K562 (cell line): ENCODE results near the gene SMIM35. TPM values are rescaled to one million over a fixed set of nuclear protein-coding genes. Genes with fewer than 3 reads are reported as not detected.

Experiments
- CBX8 ChIP-seq: fragments of 200-600 bp; sonication (generic); IDR thresholded peaks from 2 replicates; pipeline ENCODE4 v1.6.1; 2012; ENCODE audit warnings: borderline replicate concordance, mixed run types, low read depth, mild to moderate bottlenecking, moderate library complexity, mixed read lengths, low read length, control low read depth, inconsistent platforms; ENCODE audit not compliant: poor library complexity, severe bottlenecking; ENCODE audit errors: extremely low read depth
- CREBBP ChIP-seq: IDR thresholded peaks from one replicate; pipeline ENCODE4 v1.6.1; 2012; ENCODE audit warnings: low read depth, mild to moderate bottlenecking, control low read depth, inconsistent platforms, low read length
- CREM ChIP-seq: IDR thresholded peaks from 2 replicates; pipeline ENCODE4 v1.6.1; 2014; ENCODE audit warnings: antibody characterized with exemption, low read depth
- E2F3 ChIP-seq: fragments of 250-450 bp; sonication (Bioruptor Pico); IDR thresholded peaks from 2 replicates; pipeline ENCODE4 v1.4.0; 2020; ENCODE audit warnings: mild to moderate bottlenecking
- ERF ChIP-seq: fragments of 450-650 bp; formaldehyde crosslinking; IDR thresholded peaks from 2 replicates; pipeline ENCODE4 v1.4.0; 2020; ENCODE audit warnings: mild to moderate bottlenecking, mixed read lengths
- HDAC6 ChIP-seq: IDR thresholded peaks from 2 replicates; pipeline ENCODE4 v1.6.1; 2012; ENCODE audit warnings: low read depth, mild to moderate bottlenecking, control low read depth, inconsistent platforms, low read length, moderate library complexity
- L3MBTL2 ChIP-seq: fragments of 450-650 bp; IDR thresholded peaks from 2 replicates; pipeline ENCODE4 v1.6.1; 2016; ENCODE audit warnings: mild to moderate bottlenecking, moderate library complexity
- NFYB ChIP-seq: IDR thresholded peaks from 2 replicates; pipeline ENCODE4 v1.6.1; 2011; ENCODE audit warnings: mild to moderate bottlenecking, moderate library complexity; ENCODE audit not compliant: insufficient read length; ENCODE audit errors: extremely low read depth
- POLR3A ChIP-seq: IDR thresholded peaks from 2 replicates; pipeline ENCODE4 v1.6.1; 2011; ENCODE audit warnings: borderline replicate concordance, mild to moderate bottlenecking, moderate library complexity; ENCODE audit not compliant: insufficient read length, insufficient read depth; ENCODE audit errors: extremely low read depth
- SMAD4 ChIP-seq: fragments of 250-450 bp; sonication (Bioruptor Pico); conservative IDR thresholded peaks from 2 replicates; pipeline ENCODE4 v1.8.0; 2021; ENCODE audit warnings: inconsistent platforms, mild to moderate bottlenecking, moderate library complexity
- STAT5A ChIP-seq: IDR thresholded peaks from 2 replicates; pipeline ENCODE4 v1.6.1; 2012; ENCODE audit warnings: low read length, inconsistent platforms, borderline replicate concordance
- TRIM28 ChIP-seq: fragments of 450-650 bp; IDR thresholded peaks from 2 replicates; pipeline ENCODE4 v1.6.1; 2017
- ZFP36 ChIP-seq: fragments of 150-350 bp; IDR thresholded peaks from 2 replicates; pipeline ENCODE4 v1.6.1; 2018; ENCODE audit warnings: low read length, low read depth; ENCODE audit not compliant: partially characterized antibody
- ZNF24 ChIP-seq: fragments of 450-650 bp; IDR thresholded peaks from 2 replicates; pipeline ENCODE4 v1.6.1; 2016
- ZNF253 ChIP-seq: fragments of 250-450 bp; sonication (Bioruptor Pico); conservative IDR thresholded peaks from 2 replicates; pipeline ENCODE4 v1.6.1; 2021; ENCODE audit warnings: mild to moderate bottlenecking
- polyA plus RNA-seq, 8 experiments: library from polyadenylated mRNA; depleted of rRNA in 4 of 8; stranded (reverse) in 5 of 8; unstranded in 3 of 8; fragments of >200 nt; fragmentation: Nextera tagmentation in 2 of 8; fragmentation: Illumina TruSeq in 1 of 8; extraction: Ambion mirVana in 2 of 8; extraction: Trizol in 1 of 8; gene quantifications; 2 replicates each; pipeline versions ENCODE4 v1.2.1 to v1.2.3, GENCODE V29; 2011 to 2014; ENCODE audit warnings: inconsistent platforms in 1 of 8, missing spikeins in 1 of 8
- total RNA-seq, 7 experiments: library from RNA; depleted of rRNA in 6 of 7; stranded (reverse); fragments of >200 nt in 6 of 7; fragmentation: Illumina TruSeq in 2 of 7; extraction: Trizol in 2 of 7; gene quantifications; 2 replicates each; pipeline versions ENCODE4 v1.2.1 to v1.2.3, GENCODE V29; 2011 to 2021; ENCODE audit warnings: low replicate concordance in 1 of 7
- TF ChIP-seq, protein P1 (sequence below): fragments of 450-650 bp; IDR thresholded peaks from 2 replicates; pipeline ENCODE4 v1.6.1; 2018; ENCODE audit warnings: mild to moderate bottlenecking, low read depth; ENCODE audit not compliant: partially characterized antibody
- TF ChIP-seq, protein P2 (sequence below): sonication (generic); formaldehyde crosslinking; IDR thresholded peaks from 2 replicates; pipeline ENCODE4 v1.8.0; 2022; ENCODE audit warnings: mild to moderate bottlenecking, missing genetic modification reagents
- TF ChIP-seq, protein P3 (sequence below), 2 experiments: fragments of 150-350 bp in 1 of 2; IDR thresholded peaks; 2 replicates each; pipeline ENCODE4 v1.6.1; 2012 to 2016; ENCODE audit warnings: low read depth in 2 of 2, low read length in 2 of 2, mild to moderate bottlenecking in 1 of 2, moderate library complexity in 1 of 2
- TF ChIP-seq, protein P4 (sequence below): fragments of 450-650 bp; conservative IDR thresholded peaks from 2 replicates; pipeline ENCODE4 v1.6.1; 2016; ENCODE audit warnings: missing genetic modification characterization, low read depth, mild to moderate bottlenecking, missing compliant biosample characterization, moderate library complexity
- TF ChIP-seq, protein P5 (sequence below): fragments of 450-650 bp; formaldehyde crosslinking; IDR thresholded peaks from 2 replicates; pipeline ENCODE4 v1.4.0; 2020; ENCODE audit warnings: mild to moderate bottlenecking, moderate library complexity

SMIM35 gene
- total and polyA plus RNA-seq, 9 of the 15 experiments (the other 6 are each of a cell fraction or from before 2014, with no cell fraction given): 0.03 TPM; not detected in 7

DNA sequence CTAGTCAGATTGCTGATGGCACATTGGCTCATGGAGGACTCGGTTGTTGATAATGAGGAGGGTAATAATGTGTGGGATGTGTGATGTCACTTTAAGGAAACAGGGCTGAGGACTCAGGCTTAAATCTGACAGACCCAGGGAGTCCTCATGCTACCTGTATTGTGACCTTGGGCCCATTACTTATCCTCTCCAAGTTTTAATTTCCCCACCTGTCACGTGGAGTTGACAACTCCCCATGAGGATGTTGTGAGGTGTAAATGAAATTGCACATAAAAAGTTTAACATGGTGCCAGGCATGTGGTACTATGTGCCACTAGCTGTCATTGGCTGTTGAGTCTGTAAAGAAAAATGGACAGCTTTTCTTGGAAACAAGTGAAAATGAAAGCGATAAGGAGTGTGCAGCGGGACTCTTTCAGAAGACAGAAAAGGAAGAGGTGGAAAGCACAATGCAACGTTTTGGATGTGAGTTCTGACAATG lies 85.2 kb downstream of the SMIM35 start (continued):
- TF ChIP-seq, protein P1, sequence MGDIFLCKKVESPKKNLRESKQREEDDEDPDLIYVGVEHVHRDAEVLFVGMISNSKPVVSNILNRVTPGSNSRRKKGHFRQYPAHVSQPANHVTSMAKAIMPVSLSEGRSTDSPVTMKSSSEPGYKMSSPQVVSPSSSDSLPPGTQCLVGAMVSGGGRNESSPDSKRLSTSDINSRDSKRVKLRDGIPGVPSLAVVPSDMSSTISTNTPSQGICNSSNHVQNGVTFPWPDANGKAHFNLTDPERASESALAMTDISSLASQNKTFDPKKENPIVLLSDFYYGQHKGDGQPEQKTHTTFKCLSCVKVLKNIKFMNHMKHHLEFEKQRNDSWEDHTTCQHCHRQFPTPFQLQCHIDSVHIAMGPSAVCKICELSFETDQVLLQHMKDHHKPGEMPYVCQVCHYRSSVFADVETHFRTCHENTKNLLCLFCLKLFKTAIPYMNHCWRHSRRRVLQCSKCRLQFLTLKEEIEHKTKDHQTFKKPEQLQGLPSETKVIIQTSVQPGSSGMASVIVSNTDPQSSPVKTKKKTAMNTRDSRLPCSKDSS: no peak
- TF ChIP-seq, protein P2, sequence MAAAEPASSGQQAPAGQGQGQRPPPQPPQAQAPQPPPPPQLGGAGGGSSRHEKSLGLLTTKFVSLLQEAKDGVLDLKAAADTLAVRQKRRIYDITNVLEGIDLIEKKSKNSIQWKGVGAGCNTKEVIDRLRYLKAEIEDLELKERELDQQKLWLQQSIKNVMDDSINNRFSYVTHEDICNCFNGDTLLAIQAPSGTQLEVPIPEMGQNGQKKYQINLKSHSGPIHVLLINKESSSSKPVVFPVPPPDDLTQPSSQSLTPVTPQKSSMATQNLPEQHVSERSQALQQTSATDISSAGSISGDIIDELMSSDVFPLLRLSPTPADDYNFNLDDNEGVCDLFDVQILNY (CRISPR knock-in tag): no peak
- TF ChIP-seq SMAD4 (CRISPR knock-in tag): peak; percentile 63
- TF ChIP-seq POLR3A: no peak
- TF ChIP-seq, protein P3, sequence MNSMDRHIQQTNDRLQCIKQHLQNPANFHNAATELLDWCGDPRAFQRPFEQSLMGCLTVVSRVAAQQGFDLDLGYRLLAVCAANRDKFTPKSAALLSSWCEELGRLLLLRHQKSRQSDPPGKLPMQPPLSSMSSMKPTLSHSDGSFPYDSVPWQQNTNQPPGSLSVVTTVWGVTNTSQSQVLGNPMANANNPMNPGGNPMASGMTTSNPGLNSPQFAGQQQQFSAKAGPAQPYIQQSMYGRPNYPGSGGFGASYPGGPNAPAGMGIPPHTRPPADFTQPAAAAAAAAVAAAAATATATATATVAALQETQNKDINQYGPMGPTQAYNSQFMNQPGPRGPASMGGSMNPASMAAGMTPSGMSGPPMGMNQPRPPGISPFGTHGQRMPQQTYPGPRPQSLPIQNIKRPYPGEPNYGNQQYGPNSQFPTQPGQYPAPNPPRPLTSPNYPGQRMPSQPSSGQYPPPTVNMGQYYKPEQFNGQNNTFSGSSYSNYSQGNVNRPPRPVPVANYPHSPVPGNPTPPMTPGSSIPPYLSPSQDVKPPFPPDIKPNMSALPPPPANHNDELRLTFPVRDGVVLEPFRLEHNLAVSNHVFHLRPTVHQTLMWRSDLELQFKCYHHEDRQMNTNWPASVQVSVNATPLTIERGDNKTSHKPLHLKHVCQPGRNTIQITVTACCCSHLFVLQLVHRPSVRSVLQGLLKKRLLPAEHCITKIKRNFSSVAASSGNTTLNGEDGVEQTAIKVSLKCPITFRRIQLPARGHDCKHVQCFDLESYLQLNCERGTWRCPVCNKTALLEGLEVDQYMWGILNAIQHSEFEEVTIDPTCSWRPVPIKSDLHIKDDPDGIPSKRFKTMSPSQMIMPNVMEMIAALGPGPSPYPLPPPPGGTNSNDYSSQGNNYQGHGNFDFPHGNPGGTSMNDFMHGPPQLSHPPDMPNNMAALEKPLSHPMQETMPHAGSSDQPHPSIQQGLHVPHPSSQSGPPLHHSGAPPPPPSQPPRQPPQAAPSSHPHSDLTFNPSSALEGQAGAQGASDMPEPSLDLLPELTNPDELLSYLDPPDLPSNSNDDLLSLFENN (IDR thresholded peaks at IDR 0.05; ENCODE audit: low read depth in 2 of 2, low read length in 2 of 2): no peak
- no peak for TF ChIP-seq NFYB
- TF ChIP-seq HDAC6: no peak
- TF ChIP-seq, protein P4, sequence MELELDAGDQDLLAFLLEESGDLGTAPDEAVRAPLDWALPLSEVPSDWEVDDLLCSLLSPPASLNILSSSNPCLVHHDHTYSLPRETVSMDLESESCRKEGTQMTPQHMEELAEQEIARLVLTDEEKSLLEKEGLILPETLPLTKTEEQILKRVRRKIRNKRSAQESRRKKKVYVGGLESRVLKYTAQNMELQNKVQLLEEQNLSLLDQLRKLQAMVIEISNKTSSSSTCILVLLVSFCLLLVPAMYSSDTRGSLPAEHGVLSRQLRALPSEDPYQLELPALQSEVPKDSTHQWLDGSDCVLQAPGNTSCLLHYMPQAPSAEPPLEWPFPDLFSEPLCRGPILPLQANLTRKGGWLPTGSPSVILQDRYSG (tag): peak; percentile 71; the same call in 1 of the 2 replicates
- no peak for TF ChIP-seq ZNF253
- TF ChIP-seq ERF (CRISPR knock-in tag): peak; percentile 71
- TF ChIP-seq L3MBTL2: peak; percentile 83; the same call in 1 of the 2 replicates
- TF ChIP-seq CBX8: no peak
- no peak for TF ChIP-seq ZFP36
- TF ChIP-seq CREM: no peak
- TF ChIP-seq, protein P5, sequence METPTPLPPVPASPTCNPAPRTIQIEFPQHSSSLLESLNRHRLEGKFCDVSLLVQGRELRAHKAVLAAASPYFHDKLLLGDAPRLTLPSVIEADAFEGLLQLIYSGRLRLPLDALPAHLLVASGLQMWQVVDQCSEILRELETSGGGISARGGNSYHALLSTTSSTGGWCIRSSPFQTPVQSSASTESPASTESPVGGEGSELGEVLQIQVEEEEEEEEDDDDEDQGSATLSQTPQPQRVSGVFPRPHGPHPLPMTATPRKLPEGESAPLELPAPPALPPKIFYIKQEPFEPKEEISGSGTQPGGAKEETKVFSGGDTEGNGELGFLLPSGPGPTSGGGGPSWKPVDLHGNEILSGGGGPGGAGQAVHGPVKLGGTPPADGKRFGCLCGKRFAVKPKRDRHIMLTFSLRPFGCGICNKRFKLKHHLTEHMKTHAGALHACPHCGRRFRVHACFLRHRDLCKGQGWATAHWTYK (CRISPR knock-in tag): no peak
- TF ChIP-seq CREBBP: no peak
- peak; percentile 23; the same call in 1 of the 2 replicates for TF ChIP-seq STAT5A
- no peak for TF ChIP-seq E2F3
- TF ChIP-seq ZNF24: no peak
- TF ChIP-seq TRIM28: no peak
